Natural killer cell treated with Interleukin-12 subunit alpha and Interleukin-12 subunit beta and Interleukin-15 and Interleukin-18, amount 100 ng/mL, for 72 hours (primary cell): ENCODE results near the gene PSORS1C2. TPM values are rescaled to one million over a fixed set of nuclear protein-coding genes. Genes with fewer than 3 reads are reported as not detected.

Source experiments
- ATAC-seq, 2 donors: fragments of 150-1000 bp; cut with Tn5 transposase in 1 of 2; sonication (Bioruptor Pico), chemical (Tn5 transposase) in 1 of 2; 2 replicates each; pipeline ENCODE4 v1.10.0; 2021
- DNase-seq: peaks from one replicate; pipeline ENCODE4 v3.0.0; 2022; ENCODE audit warnings: low spot score
- H3K27ac Mint-ChIP-seq, 2 donors: 1 replicate in 1 of 2; 2 replicates in 1 of 2; pipeline ENCODE4 v1.8.0; 2022; ENCODE audit warnings: mixed read lengths in 2 of 2, mild to moderate bottlenecking in 1 of 2, moderate library complexity in 1 of 2
- H3K27me3 Mint-ChIP-seq, 2 donors: 1 replicate in 1 of 2; 2 replicates in 1 of 2; pipeline ENCODE4 v1.8.0; 2022; ENCODE audit warnings: mixed read lengths in 2 of 2
- H3K36me3 Mint-ChIP-seq: one replicate; pipeline ENCODE4 v1.8.0; 2022; ENCODE audit warnings: mixed read lengths
- H3K4me1 Mint-ChIP-seq, 2 donors: 1 replicate in 1 of 2; 2 replicates in 1 of 2; pipeline ENCODE4 v1.8.0; 2022; ENCODE audit warnings: low read depth in 2 of 2, mixed read lengths in 2 of 2, mild to moderate bottlenecking in 1 of 2
- H3K4me3 Mint-ChIP-seq: one replicate; pipeline ENCODE4 v1.8.0; 2022; ENCODE audit warnings: mixed read lengths
- H3K9me3 Mint-ChIP-seq: 2 replicates; pipeline ENCODE4 v1.8.0; 2022; ENCODE audit warnings: mixed read lengths
- total RNA-seq, 2 donors: library from RNA; stranded (reverse); gene quantifications; one replicate each; pipeline ENCODE4 v1.2.3, GENCODE V29; 2022

Gene PSORS1C2
- total RNA-seq, 2 donors from 2014 or later: not detected

GRCh38 chr6:31121131-31121790 lies 17.6 kb downstream of the PSORS1C2 start:
- DNase-seq: no peak
- H3K4me1 Mint-ChIP-seq: no peaks in the 10 kb centered on the region
- peaks cover 7 to 9% of the 10 kb centered on the region in 2 donors for H3K27me3 Mint-ChIP-seq

GRCh38 chr6:31120151-31120915 lies 18.5 kb downstream of the PSORS1C2 start, which contains the start of gene CDSN:
TSS of gene CDSN (minus strand) at chr6:31120446. CDS start at chr6:31120419, 27 bp downstream.
- Mint-ChIP-seq H3K36me3 (no peaks in the 10 kb centered on the region), H3K27me3 (peaks cover 13% of the 10 kb centered on the region in 2 donors)
- no peak for DNase-seq

More at GRCh38 chr6:31121131-31121790, 17.6 kb downstream of the PSORS1C2 start:
- Mint-ChIP-seq H3K9me3 (no peaks in the 10 kb centered on the region), H3K36me3 (no peaks in the 10 kb centered on the region), H3K4me3 (no peak overlapping the region), H3K27ac (no peak overlapping the region)
- no peak for ATAC-seq

GRCh38 chr6:31118178-31118577 lies 20.7 kb downstream of the PSORS1C2 start:
- H3K4me1 Mint-ChIP-seq: no peaks in the 10 kb centered on the region
- H3K4me3 Mint-ChIP-seq: no peak overlapping the region
- no peaks in the 10 kb centered on the region for H3K36me3 Mint-ChIP-seq
- H3K27me3 Mint-ChIP-seq: peaks cover 18 to 21% of the 10 kb centered on the region in 2 donors
- no peak overlapping the region for H3K27ac Mint-ChIP-seq
- DNase-seq (no peak), ATAC-seq (no peak)
- no peaks in the 10 kb centered on the region for H3K9me3 Mint-ChIP-seq

More at GRCh38 chr6:31120151-31120915, 18.5 kb downstream of the PSORS1C2 start, which contains the start of gene CDSN:
- Mint-ChIP-seq H3K4me1 (no peaks in the 10 kb centered on the region), H3K9me3 (no peaks in the 10 kb centered on the region), H3K4me3 (no peak within 1 kb of the TSS), H3K27ac (no peak within 1 kb of the TSS)
- no peak for ATAC-seq

GRCh38 chr6:31116661-31117385 lies 22.0 kb downstream of the PSORS1C2 start:
- Mint-ChIP-seq H3K4me1 (no peaks in the 10 kb centered on the region), H3K9me3 (no peaks in the 10 kb centered on the region), H3K27ac (no peak overlapping the region)

GRCh38 chr6:31115941-31116560 lies 22.8 kb downstream of the PSORS1C2 start:
- Mint-ChIP-seq H3K27me3 (peaks cover 18 to 29% of the 10 kb centered on the region in 2 donors), H3K36me3 (no peaks in the 10 kb centered on the region), H3K4me3 (no peak overlapping the region), H3K9me3 (no peaks in the 10 kb centered on the region), H3K27ac (no peak overlapping the region), H3K4me1 (no peaks in the 10 kb centered on the region)
- DNase-seq (no peak), ATAC-seq (no peak)

More at GRCh38 chr6:31116661-31117385, 22.0 kb downstream of the PSORS1C2 start:
- no peak overlapping the region for H3K4me3 Mint-ChIP-seq
- no peak for ATAC-seq
- DNase-seq: no peak
- no peaks in the 10 kb centered on the region for H3K36me3 Mint-ChIP-seq
- peaks cover 18 to 29% of the 10 kb centered on the region in 2 donors for H3K27me3 Mint-ChIP-seq

GRCh38 chr6:31114970-31115849 lies 23.7 kb downstream of the PSORS1C2 start:
- Mint-ChIP-seq H3K9me3 (no peaks in the 10 kb centered on the region), H3K4me3 (no peak overlapping the region), H3K27me3 (peaks cover 21 to 37% of the 10 kb centered on the region in 2 donors), H3K4me1 (no peaks in the 10 kb centered on the region), H3K27ac (no peak overlapping the region), H3K36me3 (no peaks in the 10 kb centered on the region)
- ATAC-seq (no peak), DNase-seq (no peak)

GRCh38 chr6:31114541-31114878 lies 24.4 kb downstream of the PSORS1C2 start, which contains the start of gene PSORS1C1:
TSS of gene PSORS1C1 (plus strand) at chr6:31114800. CDS start at chr6:31129633, 14,833 bp downstream.
- DNase-seq (no peak), ATAC-seq (no peak)
- Mint-ChIP-seq H3K9me3 (no peaks in the 10 kb centered on the region), H3K36me3 (no peaks in the 10 kb centered on the region), H3K27me3 (peaks cover 25 to 44% of the 10 kb centered on the region in 2 donors), H3K4me3 (no peak within 1 kb of the TSS), H3K4me1 (peaks cover 0 to under 1% of the 10 kb centered on the region in 2 donors), H3K27ac (no peak within 1 kb of the TSS)

GRCh38 chr6:31113861-31114540 lies 24.9 kb downstream of the PSORS1C2 start:
- no peaks in the 10 kb centered on the region for H3K9me3 Mint-ChIP-seq
- no peaks in the 10 kb centered on the region for H3K36me3 Mint-ChIP-seq
- ATAC-seq: no peak
- H3K4me3 Mint-ChIP-seq: no peak overlapping the region
- peaks cover 0 to 2% of the 10 kb centered on the region in 2 donors for H3K4me1 Mint-ChIP-seq
- DNase-seq: no peak
- H3K27ac Mint-ChIP-seq: no peak overlapping the region
- peaks cover 27 to 46% of the 10 kb centered on the region in 2 donors for H3K27me3 Mint-ChIP-seq

GRCh38 chr6:31112478-31112877 lies 26.4 kb downstream of the PSORS1C2 start, which contains the start of gene C6orf15:
TSS of gene C6orf15 (minus strand) at chr6:31112575. CDS start at chr6:31112555, 20 bp downstream.
- H3K4me1 Mint-ChIP-seq: peaks cover 0 to 2% of the 10 kb centered on the region in 2 donors
- H3K27me3 Mint-ChIP-seq: peaks cover 21 to 39% of the 10 kb centered on the region in 2 donors
- ATAC-seq: no peak
- no peaks in the 10 kb centered on the region for H3K9me3 Mint-ChIP-seq
- no peak within 1 kb of the TSS for H3K4me3 Mint-ChIP-seq
- H3K27ac Mint-ChIP-seq: no peak within 1 kb of the TSS
- DNase-seq: no peak
- no peaks in the 10 kb centered on the region for H3K36me3 Mint-ChIP-seq

GRCh38 chr6:31111712-31112111 lies 27.2 kb downstream of the PSORS1C2 start:
- DNase-seq (no peak), ATAC-seq (no peak)
- H3K4me1 Mint-ChIP-seq: peaks cover 0 to 2% of the 10 kb centered on the region in 2 donors
- H3K4me3 Mint-ChIP-seq: no peak overlapping the region
- no peaks in the 10 kb centered on the region for H3K36me3 Mint-ChIP-seq
- no peaks in the 10 kb centered on the region for H3K9me3 Mint-ChIP-seq
- peaks cover 20 to 39% of the 10 kb centered on the region in 2 donors for H3K27me3 Mint-ChIP-seq
- H3K27ac Mint-ChIP-seq: no peak overlapping the region

- H3K36me3 Mint-ChIP-seq: no peaks in the 10 kb centered on the region
- no peak for ATAC-seq
- no peak overlapping the region for H3K4me3 Mint-ChIP-seq
- peaks cover 0 to 2% of the 10 kb centered on the region in 2 donors for H3K4me1 Mint-ChIP-seq
- DNase-seq: no peak
- peaks cover 20 to 39% of the 10 kb centered on the region in 2 donors for H3K27me3 Mint-ChIP-seq
- no peak overlapping the region for H3K27ac Mint-ChIP-seq
- H3K9me3 Mint-ChIP-seq: no peaks in the 10 kb centered on the region
These were observed 27.9 kb downstream of the PSORS1C2 start for GRCh38 chr6:31110825-31111582.
